ENCODE results near the gene CD48. TPM values are rescaled to one million over a fixed set of nuclear protein-coding genes. Genes with fewer than 3 reads are reported as not detected.
A peak's percentile ranks its signal among the peaks of the same experiment; 100 is the strongest.

Gene CD48
- total RNA-seq, 6 experiments from 2014 or later, result not detected

DNA sequence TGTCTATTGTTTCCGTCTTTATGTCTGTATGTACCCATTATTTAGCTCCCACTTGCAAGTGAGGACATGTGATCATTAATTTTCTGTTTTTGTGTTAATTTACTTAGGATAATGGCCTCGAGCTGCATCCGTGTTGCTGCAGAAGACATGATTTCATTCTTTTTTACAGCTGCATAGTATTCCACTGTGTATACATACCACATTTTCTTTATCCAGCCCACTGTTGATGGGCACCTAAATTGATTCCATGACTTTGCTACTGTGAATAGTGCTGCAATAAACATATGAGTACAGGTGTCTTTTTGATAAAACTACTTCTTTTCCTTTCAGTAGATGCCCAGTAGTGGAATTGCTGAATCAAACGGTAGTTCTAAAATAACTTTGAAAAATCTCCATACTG, 52.1 kb downstream of the CD48 start:
- TF ChIP-seq, protein P1, sequence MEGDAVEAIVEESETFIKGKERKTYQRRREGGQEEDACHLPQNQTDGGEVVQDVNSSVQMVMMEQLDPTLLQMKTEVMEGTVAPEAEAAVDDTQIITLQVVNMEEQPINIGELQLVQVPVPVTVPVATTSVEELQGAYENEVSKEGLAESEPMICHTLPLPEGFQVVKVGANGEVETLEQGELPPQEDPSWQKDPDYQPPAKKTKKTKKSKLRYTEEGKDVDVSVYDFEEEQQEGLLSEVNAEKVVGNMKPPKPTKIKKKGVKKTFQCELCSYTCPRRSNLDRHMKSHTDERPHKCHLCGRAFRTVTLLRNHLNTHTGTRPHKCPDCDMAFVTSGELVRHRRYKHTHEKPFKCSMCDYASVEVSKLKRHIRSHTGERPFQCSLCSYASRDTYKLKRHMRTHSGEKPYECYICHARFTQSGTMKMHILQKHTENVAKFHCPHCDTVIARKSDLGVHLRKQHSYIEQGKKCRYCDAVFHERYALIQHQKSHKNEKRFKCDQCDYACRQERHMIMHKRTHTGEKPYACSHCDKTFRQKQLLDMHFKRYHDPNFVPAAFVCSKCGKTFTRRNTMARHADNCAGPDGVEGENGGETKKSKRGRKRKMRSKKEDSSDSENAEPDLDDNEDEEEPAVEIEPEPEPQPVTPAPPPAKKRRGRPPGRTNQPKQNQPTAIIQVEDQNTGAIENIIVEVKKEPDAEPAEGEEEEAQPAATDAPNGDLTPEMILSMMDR (IDR thresholded peaks at IDR 0.05), result no peak
- no peak overlapping the region for H3K27ac Mint-ChIP-seq
- H3K4me1 Mint-ChIP-seq (ENCODE audit: low read depth), result peaks cover 15% of the 10 kb centered on the region; the same call in 1 of the 2 replicates
- peaks cover 3% of the 10 kb centered on the region; the same call in 1 of the 2 replicates for H3K27me3 Mint-ChIP-seq (ENCODE audit: insufficient read depth)
- DNase-seq, result no peak
- H3K9me3 Mint-ChIP-seq, result no peaks in the 10 kb centered on the region
- H3K36me3 Mint-ChIP-seq (ENCODE audit: low read depth), result no peaks in the 10 kb centered on the region
- no peak overlapping the region for H3K4me3 Mint-ChIP-seq

DNA sequence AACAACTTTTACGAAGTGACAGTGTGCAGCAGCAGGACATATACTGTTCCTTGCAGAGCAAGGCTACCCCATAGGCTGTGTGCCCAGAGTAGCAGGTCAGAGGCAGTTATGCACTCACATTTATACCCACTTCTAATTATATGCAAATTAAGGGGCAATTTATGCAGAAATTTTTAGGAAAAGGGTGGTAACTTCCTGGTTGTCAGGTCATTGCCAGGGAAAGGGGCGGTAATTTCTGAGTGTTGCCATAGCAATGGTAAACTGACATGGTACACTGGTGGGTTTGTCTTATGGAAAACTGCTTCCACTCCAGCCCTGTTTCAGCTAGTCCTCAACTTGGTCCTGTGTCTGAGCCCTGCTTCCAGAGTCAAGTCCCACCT, 52.8 kb downstream of the CD48 start:
- DNase-seq, result no peak
- no peak overlapping the region for H3K27ac Mint-ChIP-seq
- no peaks in the 10 kb centered on the region for H3K36me3 Mint-ChIP-seq (ENCODE audit: low read depth)
- no peaks in the 10 kb centered on the region for H3K9me3 Mint-ChIP-seq
- H3K27me3 Mint-ChIP-seq (ENCODE audit: insufficient read depth), result peaks cover 5% of the 10 kb centered on the region
- peaks cover 15% of the 10 kb centered on the region; the same call in 1 of the 2 replicates for H3K4me1 Mint-ChIP-seq (ENCODE audit: low read depth)
- TF ChIP-seq, protein P1 (IDR thresholded peaks at IDR 0.05), result no peak
- no peak overlapping the region for H3K4me3 Mint-ChIP-seq

- no peaks in the 10 kb centered on the region for H3K36me3 Mint-ChIP-seq (ENCODE audit: low read depth)
- TF ChIP-seq, protein P1 (IDR thresholded peaks at IDR 0.05), result no peak
- H3K9me3 Mint-ChIP-seq, result no peaks in the 10 kb centered on the region
- no peak overlapping the region for H3K4me3 Mint-ChIP-seq
- DNase-seq, result no peak
- peaks cover 15% of the 10 kb centered on the region; the same call in 1 of the 2 replicates for H3K4me1 Mint-ChIP-seq (ENCODE audit: low read depth)
- peaks cover 7% of the 10 kb centered on the region for H3K27me3 Mint-ChIP-seq (ENCODE audit: insufficient read depth)
- H3K27ac Mint-ChIP-seq, result no peak overlapping the region
Observed at GRCh38 chr1:160658162-160658813, 53.3 kb downstream of the CD48 start.

GRCh38 chr1:160657250-160657781, 54.3 kb downstream of the CD48 start:
- Mint-ChIP-seq H3K36me3 (ENCODE audit: low read depth) (no peaks in the 10 kb centered on the region), H3K9me3 (no peaks in the 10 kb centered on the region), H3K4me3 (no peak overlapping the region; the same call in 1 of the 2 replicates), H3K27me3 (ENCODE audit: insufficient read depth) (peaks cover 9% of the 10 kb centered on the region), H3K4me1 (ENCODE audit: low read depth) (peaks cover 15% of the 10 kb centered on the region; the same call in 1 of the 2 replicates), H3K27ac (peak overlapping the region; percentile 27; the same call in 1 of the 2 replicates)
- DNase-seq, result no peak
- TF ChIP-seq, protein P1 (IDR thresholded peaks at IDR 0.05), result no peak

DNA sequence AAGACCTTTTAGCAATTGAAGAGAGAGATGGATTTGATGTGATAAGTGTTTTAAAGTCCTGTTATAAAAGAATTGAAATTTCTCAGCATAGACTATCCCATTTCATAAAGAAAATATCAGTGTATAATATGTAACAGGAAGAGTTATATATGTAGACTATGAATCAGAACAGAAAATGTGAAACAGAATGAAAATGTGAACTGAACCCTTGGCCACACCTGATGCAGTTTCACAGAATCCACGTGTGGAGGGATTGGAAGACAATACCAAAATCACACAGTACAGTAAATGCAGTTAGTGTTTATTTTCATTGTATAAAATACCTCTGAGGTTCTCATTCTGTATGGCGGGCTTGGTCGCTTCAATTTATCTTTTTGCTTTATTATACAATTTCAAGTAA, 54.9 kb downstream of the CD48 start:
- TF ChIP-seq, protein P1 (IDR thresholded peaks at IDR 0.05), result no peak
- Mint-ChIP-seq H3K4me1 (ENCODE audit: low read depth) (peaks cover 21% of the 10 kb centered on the region; the same call in 1 of the 2 replicates), H3K36me3 (ENCODE audit: low read depth) (no peaks in the 10 kb centered on the region), H3K27ac (no peak overlapping the region), H3K27me3 (ENCODE audit: insufficient read depth) (peaks cover 9% of the 10 kb centered on the region), H3K9me3 (no peaks in the 10 kb centered on the region), H3K4me3 (no peak overlapping the region)
- no peak for DNase-seq

Data from HFFc6 (cell line).